Naive thymus-derived CD4-positive, alpha-beta T cell (primary cell): ENCODE data around the gene COL2A1. TPM values are rescaled to one million over a fixed set of nuclear protein-coding genes. Genes with fewer than 3 reads are reported as not detected.
"Not testable (repeated sequence)": the region's sequence is repeated elsewhere in the genome, so short reads cannot be mapped to it uniquely, and the experiment has no call there.

Source experiments
- ATAC-seq: fragments of 150-1000 bp; cut with Tn5 transposase; 2 replicates; pipeline ENCODE4 v1.10.0; 2021; ENCODE audit warnings: mild to moderate bottlenecking, moderate library complexity
- CTCF ChIA-PET: fragments of 350-600 bp; sonication (Branson Sonifier 250); formaldehyde crosslinking; loops from one replicate; lab custom pipeline; 2021; ENCODE audit warnings: antibody characterized with exemption; lab: Charles Lee
- POLR2A ChIA-PET: fragments of 350-600 bp; sonication (Branson Sonifier 250); formaldehyde crosslinking; loops from one replicate; lab custom pipeline; 2021; ENCODE audit warnings: antibody characterized with exemption, inconsistent platforms; lab: Charles Lee
- DNase-seq, 9 donors: peaks; one replicate each; pipeline versions ENCODE4 v3.0.0 to v3.0.0-alpha.2; 2020 to 2022; ENCODE audit warnings: mixed read lengths in 1 of 9
- H3K27ac ChIP-seq: one replicate; pipeline ENCODE4 v1.7.0; 2013; ENCODE audit warnings: mild to moderate bottlenecking, low read depth, low read length, moderate library complexity
- H3K27me3 ChIP-seq, 2 donors: one replicate each; pipeline ENCODE4 v1.7.0; 2013; ENCODE audit warnings: low read length in 2 of 2, mild to moderate bottlenecking in 2 of 2, moderate library complexity in 2 of 2; ENCODE audit not compliant: control insufficient read depth in 2 of 2, insufficient read depth in 2 of 2
- H3K36me3 ChIP-seq, 3 experiments: 1 replicate in 2 of 3; 2 replicates in 1 of 3; pipeline ENCODE4 v1.7.0; 2013; ENCODE audit warnings: low read length in 3 of 3, mild to moderate bottlenecking in 3 of 3, moderate library complexity in 1 of 3; ENCODE audit not compliant: insufficient read depth in 3 of 3, control insufficient read depth in 2 of 3
- H3K4me1 ChIP-seq, 2 donors: one replicate each; pipeline ENCODE4 v1.7.0; 2013; ENCODE audit warnings: low read length in 2 of 2, mild to moderate bottlenecking in 2 of 2, moderate library complexity in 1 of 2; ENCODE audit not compliant: control insufficient read depth in 2 of 2, insufficient read depth in 2 of 2
- H3K4me3 ChIP-seq: 2 replicates; pipeline ENCODE4 v1.7.0; 2013; ENCODE audit warnings: mild to moderate bottlenecking, low read length
- H3K9me3 ChIP-seq, 3 experiments: 1 replicate in 2 of 3; 2 replicates in 1 of 3; pipeline ENCODE4 v1.7.0; 2013; ENCODE audit warnings: low read length in 3 of 3; ENCODE audit not compliant: control insufficient read depth in 2 of 3
- H3K27ac Mint-ChIP-seq, 9 donors: one replicate each; pipeline ENCODE4 v1.8.0; 2020 to 2022; ENCODE audit warnings: mixed read lengths in 9 of 9, mild to moderate bottlenecking in 8 of 9, moderate library complexity in 5 of 9, inconsistent platforms in 2 of 9
- H3K27me3 Mint-ChIP-seq, 5 donors: one replicate each; pipeline ENCODE4 v1.8.0; 2021 to 2022; ENCODE audit warnings: mixed read lengths in 5 of 5, mild to moderate bottlenecking in 1 of 5
- H3K36me3 Mint-ChIP-seq, 5 donors: one replicate each; pipeline ENCODE4 v1.8.0; 2020 to 2022; ENCODE audit warnings: mixed read lengths in 5 of 5, mild to moderate bottlenecking in 3 of 5, inconsistent platforms in 1 of 5
- H3K4me1 Mint-ChIP-seq, 7 donors: one replicate each; pipeline ENCODE4 v1.8.0; 2020 to 2022; ENCODE audit warnings: mixed read lengths in 7 of 7, mild to moderate bottlenecking in 3 of 7, inconsistent platforms in 1 of 7
- H3K4me3 Mint-ChIP-seq, 10 donors: one replicate each; pipeline ENCODE4 v1.8.0; 2020 to 2022; ENCODE audit warnings: mild to moderate bottlenecking in 10 of 10, mixed read lengths in 10 of 10, moderate library complexity in 6 of 10, inconsistent platforms in 2 of 10
- H3K9me3 Mint-ChIP-seq, 11 donors: one replicate each; pipeline ENCODE4 v1.8.0; 2020 to 2022; ENCODE audit warnings: mixed read lengths in 11 of 11, mild to moderate bottlenecking in 4 of 11, inconsistent platforms in 1 of 11, moderate library complexity in 1 of 11
- intact Hi-C, 2 donors: fragments of 100-400 bp; cut with micrococcal nuclease; formaldehyde crosslinking; loops; one replicate each; pipeline ENCODE4 v1.15.1; 2023
- polyA plus RNA-seq, 2 donors: library from polyadenylated mRNA; unstranded; fragments of 300-500 nt; fragmentation: Illumina TruSeq; gene quantifications; one replicate each; pipeline ENCODE4 v1.2.3, GENCODE V29; 2021
- total RNA-seq, 6 experiments: library from RNA in 5 of 6; stranded (reverse) in 5 of 6; gene quantifications; 1 replicate in 5 of 6; 2 replicates in 1 of 6; pipeline ENCODE4 v1.2.3 and lab custom pipeline; 2021 to 2026

COL2A1 gene
- total and polyA plus RNA-seq, 7 experiments from 2014 or later: not detected

GRCh38 chr12:47957671-47958070, 46.6 kb downstream of the COL2A1 start:
- H3K4me1 ChIP-seq, H3K36me3 ChIP-seq, H3K27ac Mint-ChIP-seq, intact Hi-C loops, ATAC-seq, H3K27me3 ChIP-seq, H3K4me3 Mint-ChIP-seq, DNase-seq, H3K4me3 ChIP-seq, H3K27ac ChIP-seq, H3K9me3 ChIP-seq, POLR2A ChIA-PET: not testable (repeated sequence)
- Mint-ChIP-seq H3K36me3 (peaks cover 0 to 11% (median 0%) of the 10 kb centered on the region in 5 donors), H3K4me1 (peaks cover 0 to 15% (median under 1%) of the 10 kb centered on the region in 7 donors), H3K27me3 (peaks cover 0 to 55% (median 10%) of the 10 kb centered on the region in 5 donors), H3K9me3 (peaks cover 0 to 15% (median 1%) of the 10 kb centered on the region in 11 donors)
- CTCF ChIA-PET: interaction anchor here (0.7 to 1.6 kb wide), 4 partner anchors 11 to 1399 kb away, joined by 3 to 5 read pairs (median 4); no protein-coding TSS in a partner anchor

- no peak for ATAC-seq
- Histone ChIP-seq H3K4me3 (no peak overlapping the region), H3K9me3 (no peaks in the 10 kb centered on the region), H3K4me1 (no peaks in the 10 kb centered on the region), H3K36me3 (no peaks in the 10 kb centered on the region), H3K27me3 (no peaks in the 10 kb centered on the region), H3K27ac (no peak overlapping the region)
- intact Hi-C loops: no loop called here
- Mint-ChIP-seq H3K36me3 (peaks cover 0 to 11% (median 0%) of the 10 kb centered on the region in 5 donors), H3K4me3 (no peak overlapping the region), H3K9me3 (peaks cover 0 to 15% (median 1%) of the 10 kb centered on the region in 11 donors), H3K27me3 (peaks cover 0 to 38% (median 4%) of the 10 kb centered on the region in 5 donors), H3K27ac (no peak overlapping the region), H3K4me1 (peaks cover 0 to 11% (median 0%) of the 10 kb centered on the region in 7 donors)
- DNase-seq: no peak
- ChIA-PET CTCF (no interaction called here), POLR2A (no interaction called here)
These were observed 49.2 kb downstream of the COL2A1 start for GRCh38 chr12:47955059-47955458.

GRCh38 chr12:47954467-47955045, 49.7 kb downstream of the COL2A1 start:
- Mint-ChIP-seq H3K4me3 (no peak overlapping the region), H3K27me3 (peaks cover 0 to 33% (median 4%) of the 10 kb centered on the region in 5 donors)

GRCh38 chr12:47954058-47954457, 50.2 kb downstream of the COL2A1 start:
- Mint-ChIP-seq H3K27me3 (peaks cover 0 to 29% (median 4%) of the 10 kb centered on the region in 5 donors), H3K4me1 (peaks cover 0 to 14% (median 0%) of the 10 kb centered on the region in 7 donors), H3K27ac (no peak overlapping the region), H3K36me3 (peaks cover 0 to 4% (median 0%) of the 10 kb centered on the region in 5 donors), H3K9me3 (peaks cover 0 to 11% (median 0%) of the 10 kb centered on the region in 11 donors), H3K4me3 (no peak overlapping the region)
- Histone ChIP-seq H3K36me3 (no peaks in the 10 kb centered on the region), H3K4me1 (no peaks in the 10 kb centered on the region), H3K4me3 (no peak overlapping the region), H3K27me3 (no peaks in the 10 kb centered on the region), H3K9me3 (no peaks in the 10 kb centered on the region), H3K27ac (no peak overlapping the region)
- ATAC-seq (no peak), DNase-seq (no peak)
- ChIA-PET CTCF (interaction anchor here (1.0 kb wide), 1 partner anchor 212 kb away, joined by 3 read pairs; no protein-coding TSS in a partner anchor), POLR2A (interaction anchor here (0.6 kb wide), 1 partner anchor 204 kb away, joined by 3 read pairs; no protein-coding TSS in a partner anchor)
- intact Hi-C loops: no loop called here

More at GRCh38 chr12:47954467-47955045, 49.7 kb downstream of the COL2A1 start:
- ChIA-PET POLR2A (no interaction called here), CTCF (interaction anchor here (1.0 kb wide), 1 partner anchor 212 kb away, joined by 3 read pairs; no protein-coding TSS in a partner anchor)
- no peaks in the 10 kb centered on the region for H3K36me3 ChIP-seq
- intact Hi-C loops: no loop called here
- no peaks in the 10 kb centered on the region for H3K4me1 ChIP-seq
- Mint-ChIP-seq H3K4me1 (peaks cover 0 to 11% (median 0%) of the 10 kb centered on the region in 7 donors), H3K9me3 (peaks cover 0 to 13% (median 0%) of the 10 kb centered on the region in 11 donors), H3K27ac (no peak overlapping the region), H3K36me3 (peaks cover 0 to 7% (median 0%) of the 10 kb centered on the region in 5 donors)
- ATAC-seq (no peak), DNase-seq (no peak)
- H3K27me3 ChIP-seq: no peaks in the 10 kb centered on the region
- no peak overlapping the region for H3K27ac ChIP-seq
- H3K4me3 ChIP-seq: no peak overlapping the region
- H3K9me3 ChIP-seq: no peaks in the 10 kb centered on the region

- H3K27ac Mint-ChIP-seq: no peak overlapping the region
- ATAC-seq (no peak), DNase-seq (no peak)
- Histone ChIP-seq H3K27ac (no peak overlapping the region), H3K9me3 (no peaks in the 10 kb centered on the region), H3K4me3 (no peak overlapping the region), H3K36me3 (no peaks in the 10 kb centered on the region), H3K4me1 (no peaks in the 10 kb centered on the region), H3K27me3 (no peaks in the 10 kb centered on the region)
- H3K9me3 Mint-ChIP-seq: peaks cover 0 to 1% (median 0%) of the 10 kb centered on the region in 11 donors
- ChIA-PET CTCF (interaction anchor here (0.7 to 1.6 kb wide), 2 partner anchors 49 to 243 kb away, joined by 3 to 4 read pairs; no protein-coding TSS in a partner anchor), POLR2A (no interaction called here)
- no peak overlapping the region for H3K4me3 Mint-ChIP-seq
- H3K4me1 Mint-ChIP-seq: peaks cover 0 to 18% (median 0%) of the 10 kb centered on the region in 7 donors
- intact Hi-C loops: no loop called here
- H3K36me3 Mint-ChIP-seq: no peaks in the 10 kb centered on the region
- H3K27me3 Mint-ChIP-seq: peaks cover 4 to 21% (median 5%) of the 10 kb centered on the region in 5 donors
These were observed 53.3 kb downstream of the COL2A1 start for GRCh38 chr12:47950856-47951468.

GRCh38 chr12:47949441-47950341, 54.6 kb downstream of the COL2A1 start:
- H3K27ac Mint-ChIP-seq: peak overlapping the region in 1 of 9 donors; percentile 38
- H3K4me1 Mint-ChIP-seq: peaks cover 0 to 18% (median 0%) of the 10 kb centered on the region in 7 donors
- peaks cover 4 to 13% (median 5%) of the 10 kb centered on the region in 5 donors for H3K27me3 Mint-ChIP-seq
- no peak overlapping the region for H3K4me3 Mint-ChIP-seq
- H3K27me3 ChIP-seq: no peaks in the 10 kb centered on the region
- peak; percentile 72 for ATAC-seq
- no peaks in the 10 kb centered on the region for H3K4me1 ChIP-seq
- no peaks in the 10 kb centered on the region for H3K36me3 ChIP-seq
- no peak overlapping the region for H3K27ac ChIP-seq
- H3K9me3 Mint-ChIP-seq: no peaks in the 10 kb centered on the region
- H3K9me3 ChIP-seq: no peaks in the 10 kb centered on the region
- CTCF ChIA-PET: interaction anchor here (0.6 to 1.6 kb wide), 10 partner anchors 9 to 245 kb away, joined by 3 to 5 read pairs (median 3); no protein-coding TSS in a partner anchor
- POLR2A ChIA-PET: no interaction called here
- H3K36me3 Mint-ChIP-seq: no peaks in the 10 kb centered on the region
- intact Hi-C loops: loop anchor here (1.0 to 5.0 kb wide), 8 partner anchors 45 to 669 kb away; partner anchors contain the start of gene VDR (in 2 of the 2)
- no peak overlapping the region for H3K4me3 ChIP-seq
- peak in 7 of 9 donors; percentile 22 to 67 (median 45) for DNase-seq
